Body of pancreas (tissue), 4 donors: ENCODE results near the gene TRMU.
A peak's percentile ranks its signal among the peaks of the same experiment; 100 is the strongest.

Experiments used
- CTCF ChIP-seq, 7 experiments: fragments of 450-650 bp in 4 of 7; fragments of 200-600 bp in 3 of 7; sonication (generic) in 3 of 7; IDR thresholded peaks; one replicate each; pipeline ENCODE4 v1.5.1; 2016 to 2019; ENCODE audit warnings: antibody characterized with exemption in 7 of 7
- POLR2A ChIP-seq, 3 donors: fragments of 450-650 bp; IDR thresholded peaks; one replicate each; pipeline ENCODE4 v1.6.1; 2016; ENCODE audit warnings: antibody characterized with exemption in 3 of 3, mild to moderate bottlenecking in 2 of 3

GRCh38 chr22:46367707-46368191 is 32.2 kb downstream of the TRMU start:
- TF ChIP-seq CTCF (IDR thresholded peaks at IDR 0.05) (peak; percentile 83 to 98 (median 95)), POLR2A (IDR thresholded peaks at IDR 0.05) (no peak)
